ENCODE data around the gene KLRC4.
A peak's percentile ranks its signal among the peaks of the same experiment; 100 is the strongest.
"Not testable (repeated sequence)": the region's sequence is repeated elsewhere in the genome, so short reads cannot be mapped to it uniquely, and the experiment has no call there.

The KLRC4 gene

GRCh38 chr12:10398168-10398567 lies 11.4 kb downstream of the KLRC4 start:
- no peak overlapping the region for H3K4me3 ChIP-seq (ENCODE audit: low read depth, low read length)
- H3K36me3 ChIP-seq (ENCODE audit: insufficient read depth, low read length) = no peaks in the 10 kb centered on the region
- no peak overlapping the region for H3K27ac ChIP-seq (ENCODE audit: low read depth, low read length)
- no peaks in the 10 kb centered on the region for H3K27me3 ChIP-seq (ENCODE audit: insufficient read depth, low read length)
- no peak overlapping the region for H2AFZ ChIP-seq (ENCODE audit: low read length, unreplicated experiment)
- H3K4me1 ChIP-seq (ENCODE audit: control insufficient read depth, insufficient read depth, low read length, unreplicated experiment) = peaks cover 11% of the 10 kb centered on the region
- no peaks in the 10 kb centered on the region for H3K79me2 ChIP-seq (ENCODE audit: control insufficient read depth, insufficient read depth, low read length, unreplicated experiment)

DNA sequence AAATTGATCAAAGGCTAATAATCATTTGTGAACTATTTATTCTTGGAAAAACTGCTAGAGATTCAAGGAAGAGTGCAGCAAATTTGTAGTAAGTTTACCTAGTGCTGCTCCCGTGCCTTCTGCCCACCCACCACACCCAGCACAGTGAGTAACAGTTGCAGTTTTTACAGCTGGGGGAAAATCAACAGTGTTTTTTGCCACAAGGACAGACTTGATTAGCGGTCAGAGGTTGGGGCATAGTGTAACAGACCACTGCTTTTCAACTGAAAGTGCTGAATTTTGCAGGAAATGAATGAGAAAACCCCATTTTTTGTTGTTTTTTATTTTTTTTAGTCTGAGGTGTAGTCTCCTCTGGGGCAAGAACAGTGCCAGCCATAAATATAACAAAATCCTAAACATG lies 12.3 kb downstream of the KLRC4 start:
- H3K36me3 ChIP-seq (ENCODE audit: insufficient read depth, low read length) = no peaks in the 10 kb centered on the region
- no peak overlapping the region for H3K4me3 ChIP-seq (ENCODE audit: low read depth, low read length)
- H3K27me3 ChIP-seq (ENCODE audit: insufficient read depth, low read length) = no peaks in the 10 kb centered on the region
- no peaks in the 10 kb centered on the region for H3K79me2 ChIP-seq (ENCODE audit: control insufficient read depth, insufficient read depth, low read length, unreplicated experiment)
- H3K27ac ChIP-seq (ENCODE audit: low read depth, low read length) = no peak overlapping the region
- H2AFZ ChIP-seq (ENCODE audit: low read length, unreplicated experiment) = no peak overlapping the region
- H3K4me1 ChIP-seq (ENCODE audit: control insufficient read depth, insufficient read depth, low read length, unreplicated experiment) = peaks cover 19% of the 10 kb centered on the region

GRCh38 chr12:10396176-10396575 lies 13.4 kb downstream of the KLRC4 start:
- H3K4me1 ChIP-seq (ENCODE audit: control insufficient read depth, insufficient read depth, low read length, unreplicated experiment) = peaks cover 27% of the 10 kb centered on the region
- not testable (repeated sequence) for H3K27me3 ChIP-seq (ENCODE audit: insufficient read depth, low read length); H3K79me2 ChIP-seq (ENCODE audit: control insufficient read depth, insufficient read depth, low read length, unreplicated experiment); H3K4me3 ChIP-seq (ENCODE audit: low read depth, low read length); H3K36me3 ChIP-seq (ENCODE audit: insufficient read depth, low read length); H2AFZ ChIP-seq (ENCODE audit: low read length, unreplicated experiment)
- H3K27ac ChIP-seq (ENCODE audit: low read depth, low read length) = peak overlapping the region; percentile 63; the same call in 1 of the 2 replicates

- Histone ChIP-seq H2AFZ (ENCODE audit: low read length, unreplicated experiment) (peak overlapping the region; percentile 57), H3K36me3 (ENCODE audit: insufficient read depth, low read length) (no peaks in the 10 kb centered on the region), H3K27me3 (ENCODE audit: insufficient read depth, low read length) (no peaks in the 10 kb centered on the region), H3K79me2 (ENCODE audit: control insufficient read depth, insufficient read depth, low read length, unreplicated experiment) (no peaks in the 10 kb centered on the region), H3K27ac (ENCODE audit: low read depth, low read length) (peak overlapping the region; percentile 63), H3K4me3 (ENCODE audit: low read depth, low read length) (0 out of 2 replicates have a peak overlapping the region, but pooled peaks have one; percentile 8), H3K4me1 (ENCODE audit: control insufficient read depth, insufficient read depth, low read length, unreplicated experiment) (peaks cover 27% of the 10 kb centered on the region)
These were observed 14.1 kb downstream of the KLRC4 start for GRCh38 chr12:10395390-10395998.

- not testable (repeated sequence) for H3K27me3 ChIP-seq (ENCODE audit: insufficient read depth, low read length); H3K36me3 ChIP-seq (ENCODE audit: insufficient read depth, low read length); H3K79me2 ChIP-seq (ENCODE audit: control insufficient read depth, insufficient read depth, low read length, unreplicated experiment); H3K4me3 ChIP-seq (ENCODE audit: low read depth, low read length); H3K27ac ChIP-seq (ENCODE audit: low read depth, low read length); H2AFZ ChIP-seq (ENCODE audit: low read length, unreplicated experiment)
- H3K4me1 ChIP-seq (ENCODE audit: control insufficient read depth, insufficient read depth, low read length, unreplicated experiment) = peaks cover 27% of the 10 kb centered on the region
These were observed 14.9 kb downstream of the KLRC4 start for GRCh38 chr12:10394531-10395152.

DNA sequence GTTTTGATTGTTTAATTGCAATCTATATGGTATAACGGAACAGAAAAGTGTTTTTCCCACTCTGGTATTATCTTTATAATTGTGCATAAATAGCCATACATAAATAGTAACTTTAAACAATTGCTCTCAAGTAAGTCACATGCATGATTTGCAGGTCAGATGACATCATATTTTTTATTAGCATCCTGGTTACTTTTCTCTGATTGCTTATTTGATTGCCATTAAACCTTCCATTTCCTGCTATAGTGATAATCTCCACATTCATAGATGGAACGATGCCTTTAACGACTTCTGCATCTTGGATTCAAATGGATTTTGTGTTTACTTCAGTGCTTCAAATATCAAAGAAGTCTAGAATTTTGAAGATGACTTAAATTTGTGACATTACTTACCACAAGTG lies 16.3 kb downstream of the KLRC4 start:
- Histone ChIP-seq H2AFZ (ENCODE audit: low read length, unreplicated experiment) (no peak overlapping the region), H3K4me3 (ENCODE audit: low read depth, low read length) (no peak overlapping the region), H3K79me2 (ENCODE audit: control insufficient read depth, insufficient read depth, low read length, unreplicated experiment) (no peaks in the 10 kb centered on the region), H3K4me1 (ENCODE audit: control insufficient read depth, insufficient read depth, low read length, unreplicated experiment) (peaks cover 27% of the 10 kb centered on the region), H3K27ac (ENCODE audit: low read depth, low read length) (no peak overlapping the region), H3K27me3 (ENCODE audit: insufficient read depth, low read length) (no peaks in the 10 kb centered on the region), H3K36me3 (ENCODE audit: insufficient read depth, low read length) (no peaks in the 10 kb centered on the region)

GRCh38 chr12:10392394-10392930 lies 17.1 kb downstream of the KLRC4 start:
- Histone ChIP-seq H2AFZ (ENCODE audit: low read length, unreplicated experiment) (peak overlapping the region; percentile 34), H3K4me3 (ENCODE audit: low read depth, low read length) (no peak overlapping the region), H3K4me1 (ENCODE audit: control insufficient read depth, insufficient read depth, low read length, unreplicated experiment) (peaks cover 27% of the 10 kb centered on the region), H3K36me3 (ENCODE audit: insufficient read depth, low read length) (no peaks in the 10 kb centered on the region), H3K79me2 (ENCODE audit: control insufficient read depth, insufficient read depth, low read length, unreplicated experiment) (no peaks in the 10 kb centered on the region), H3K27me3 (ENCODE audit: insufficient read depth, low read length) (no peaks in the 10 kb centered on the region), H3K27ac (ENCODE audit: low read depth, low read length) (peak overlapping the region; percentile 57)

DNA sequence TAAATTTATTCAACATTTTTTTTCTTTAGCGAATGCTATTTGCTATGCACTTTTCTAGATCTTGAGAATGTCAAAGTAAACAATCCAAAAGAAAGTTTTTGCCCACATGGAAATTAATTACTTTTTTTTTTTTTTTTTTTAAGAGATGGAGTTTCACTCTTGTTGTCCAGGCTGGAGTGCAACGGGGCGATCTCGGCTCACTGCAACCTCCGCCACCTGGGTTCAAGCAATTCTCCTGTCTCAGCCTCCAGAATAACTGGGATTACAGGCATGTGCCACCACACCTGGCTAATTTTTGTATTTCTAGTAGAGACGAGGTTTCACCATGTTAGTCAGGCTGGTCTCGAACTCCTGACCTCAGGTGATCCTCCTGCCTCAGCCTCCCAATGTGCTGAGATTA lies 18.6 kb downstream of the KLRC4 start:
- H3K36me3 ChIP-seq (ENCODE audit: insufficient read depth, low read length); H3K27me3 ChIP-seq (ENCODE audit: insufficient read depth, low read length); H3K4me3 ChIP-seq (ENCODE audit: low read depth, low read length); H3K79me2 ChIP-seq (ENCODE audit: control insufficient read depth, insufficient read depth, low read length, unreplicated experiment); H2AFZ ChIP-seq (ENCODE audit: low read length, unreplicated experiment); H3K27ac ChIP-seq (ENCODE audit: low read depth, low read length): not testable (repeated sequence)
- H3K4me1 ChIP-seq (ENCODE audit: control insufficient read depth, insufficient read depth, low read length, unreplicated experiment) = peaks cover 38% of the 10 kb centered on the region

DNA sequence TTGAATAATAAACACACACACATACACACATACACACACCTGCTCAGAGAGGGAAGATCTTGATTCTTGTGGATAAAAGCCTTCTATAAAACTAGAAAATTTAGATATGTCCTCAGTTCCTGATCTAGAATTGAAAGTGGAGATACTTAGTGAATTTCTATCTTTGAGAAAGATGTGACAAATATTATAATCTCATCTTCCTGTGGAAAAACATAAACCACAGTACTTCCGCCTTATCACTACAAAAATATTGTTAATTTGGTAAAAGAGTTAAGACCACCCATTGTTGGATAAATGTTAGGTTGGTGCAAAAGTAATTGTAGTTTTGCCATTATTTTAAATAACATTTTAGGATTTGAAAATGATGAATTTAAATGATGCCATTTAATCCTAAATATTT lies 19.7 kb downstream of the KLRC4 start, which contains the start of gene KLRK1:
Gene KLRK1, minus strand, starts transcription at position 138 of the 400 bp plus-strand sequence. CDS start 1,231 bp downstream, outside the sequence.
- no peaks in the 10 kb centered on the region for H3K27me3 ChIP-seq (ENCODE audit: insufficient read depth, low read length)
- no peak within 1 kb of the TSS for H3K4me3 ChIP-seq (ENCODE audit: low read depth, low read length)
- H3K27ac ChIP-seq (ENCODE audit: low read depth, low read length) = no peak within 1 kb of the TSS

GRCh38 chr12:10388624-10389413 lies 20.7 kb downstream of the KLRC4 start:
- Histone ChIP-seq H3K79me2 (ENCODE audit: control insufficient read depth, insufficient read depth, low read length, unreplicated experiment) (no peaks in the 10 kb centered on the region), H3K4me1 (ENCODE audit: control insufficient read depth, insufficient read depth, low read length, unreplicated experiment) (peaks cover 40% of the 10 kb centered on the region)

More for the DNA sequence above, 19.7 kb downstream of the KLRC4 start, which contains the start of gene KLRK1:
- Histone ChIP-seq H3K4me1 (ENCODE audit: control insufficient read depth, insufficient read depth, low read length, unreplicated experiment) (peaks cover 38% of the 10 kb centered on the region), H3K36me3 (ENCODE audit: insufficient read depth, low read length) (no peaks in the 10 kb centered on the region), H2AFZ (ENCODE audit: low read length, unreplicated experiment) (no peak within 1 kb of the TSS), H3K79me2 (ENCODE audit: control insufficient read depth, insufficient read depth, low read length, unreplicated experiment) (no peaks in the 10 kb centered on the region)

More at GRCh38 chr12:10388624-10389413, 20.7 kb downstream of the KLRC4 start:
- Histone ChIP-seq H3K36me3 (ENCODE audit: insufficient read depth, low read length) (no peaks in the 10 kb centered on the region), H3K27me3 (ENCODE audit: insufficient read depth, low read length) (no peaks in the 10 kb centered on the region), H3K4me3 (ENCODE audit: low read depth, low read length) (no peak overlapping the region), H3K27ac (ENCODE audit: low read depth, low read length) (no peak overlapping the region), H2AFZ (ENCODE audit: low read length, unreplicated experiment) (no peak overlapping the region)

Measured in ACC112 (cell line).